ES-I3 (cell line): ENCODE measurements around the gene DEF6.

ENCODE experiments used
- H3K36me3 ChIP-seq: 2 replicates; pipeline ENCODE4 v1.6.1; 2013; ENCODE audit warnings: mild to moderate bottlenecking, low read length, control low read depth, moderate library complexity; ENCODE audit not compliant: insufficient read depth
- H3K4me1 ChIP-seq: 2 replicates; pipeline ENCODE4 v1.6.1; 2013; ENCODE audit warnings: mild to moderate bottlenecking, control low read depth, low read length; ENCODE audit not compliant: insufficient read depth
- H3K9ac ChIP-seq: 2 replicates; pipeline ENCODE4 v1.6.1; 2013; ENCODE audit warnings: low read depth, mild to moderate bottlenecking, low read length, moderate library complexity
- H3K9me3 ChIP-seq: 2 replicates; pipeline ENCODE4 v1.6.1; 2013; ENCODE audit warnings: mild to moderate bottlenecking, low read length, moderate library complexity; ENCODE audit not compliant: control insufficient read depth, insufficient read depth

Gene DEF6

DNA sequence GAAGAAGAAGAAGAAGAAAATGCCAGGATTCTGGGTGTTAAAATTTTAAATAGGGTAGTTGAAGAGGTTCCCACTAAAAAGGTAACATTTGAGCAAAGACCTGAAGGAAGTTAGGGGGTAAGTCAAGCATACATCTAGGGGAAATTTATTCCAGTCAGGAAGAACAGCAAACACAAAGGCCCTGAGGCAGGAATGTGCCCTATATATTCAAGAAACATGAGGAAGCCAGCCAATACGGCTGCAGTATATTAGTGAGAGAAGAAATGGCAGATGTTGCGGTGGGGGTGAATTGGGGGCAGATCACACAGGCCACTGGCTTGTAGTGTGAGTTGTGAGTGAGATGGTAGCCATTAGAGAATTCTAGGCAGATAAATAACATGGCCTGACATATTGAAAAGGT is 32.1 kb upstream of the DEF6 start:
- H3K9me3 ChIP-seq, result no peaks in the 10 kb centered on the region
- H3K4me1 ChIP-seq, result no peaks in the 10 kb centered on the region
- H3K36me3 ChIP-seq, result no peaks in the 10 kb centered on the region
- no peak overlapping the region for H3K9ac ChIP-seq

DNA sequence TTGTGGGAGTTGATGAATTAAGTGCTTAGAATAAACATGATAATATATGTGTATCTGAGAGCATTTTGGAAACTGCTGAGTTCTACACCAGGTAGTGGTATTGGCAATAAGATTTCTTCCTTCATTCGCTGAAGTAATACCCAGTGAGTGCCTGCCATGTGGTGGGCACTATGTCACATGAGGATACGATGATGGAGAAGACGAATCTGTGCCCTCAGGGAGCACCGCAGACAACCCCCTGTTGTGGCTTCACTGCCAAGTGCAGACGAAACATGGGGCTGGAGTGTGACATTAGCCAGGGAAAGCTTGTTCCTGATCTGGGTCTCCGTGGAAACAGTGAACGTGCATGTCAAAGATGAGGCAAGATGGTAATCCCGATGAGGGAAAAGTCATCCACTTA is 30.2 kb upstream of the DEF6 start:
- H3K9ac ChIP-seq, result no peak overlapping the region
- H3K9me3 ChIP-seq, result no peaks in the 10 kb centered on the region
- no peaks in the 10 kb centered on the region for H3K4me1 ChIP-seq
- no peaks in the 10 kb centered on the region for H3K36me3 ChIP-seq

DNA sequence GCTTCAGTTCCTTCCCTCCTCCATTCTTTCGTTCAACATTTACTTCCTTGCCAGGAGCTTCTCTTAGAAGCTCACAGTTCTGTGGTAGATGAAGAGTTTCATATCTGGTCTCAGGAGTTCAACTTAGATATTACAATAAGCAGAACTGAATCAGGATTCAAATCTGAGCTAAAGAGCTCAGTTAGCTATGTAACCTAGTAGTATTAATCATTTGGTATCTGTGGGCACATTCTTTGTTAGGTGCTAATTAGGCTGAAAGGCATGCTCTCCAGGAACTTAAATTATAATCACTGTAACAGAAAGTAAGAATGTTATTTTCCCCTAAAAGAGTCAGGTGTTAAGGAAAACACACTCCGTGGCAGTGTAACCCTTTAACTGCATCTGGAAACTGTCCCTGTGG is 29.7 kb upstream of the DEF6 start:
- Histone ChIP-seq H3K4me1 (no peaks in the 10 kb centered on the region), H3K9ac (no peak overlapping the region), H3K9me3 (no peaks in the 10 kb centered on the region), H3K36me3 (no peaks in the 10 kb centered on the region)

DNA sequence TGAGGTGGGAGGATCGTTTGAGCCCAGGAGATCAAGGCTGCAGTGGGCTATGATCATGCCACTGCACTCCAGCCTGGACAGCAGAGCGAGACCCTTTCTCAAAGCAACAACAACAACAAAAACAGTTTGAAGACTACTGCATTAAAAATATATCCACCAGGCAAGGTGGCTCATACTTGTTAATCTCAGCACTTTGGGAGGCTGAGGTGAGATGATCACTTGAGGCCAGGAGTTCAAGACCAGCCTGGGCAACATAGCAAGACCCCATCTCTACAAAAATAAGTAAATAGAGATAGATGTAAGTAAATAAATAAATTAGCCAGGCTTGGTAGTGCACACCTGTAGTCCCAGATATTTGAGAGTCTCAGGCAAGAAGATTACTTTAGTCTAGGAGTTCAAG is 25.6 kb upstream of the DEF6 start:
- H3K9me3 ChIP-seq, result no peaks in the 10 kb centered on the region
- H3K9ac ChIP-seq, result no peak overlapping the region
- H3K4me1 ChIP-seq, result no peaks in the 10 kb centered on the region
- H3K36me3 ChIP-seq, result no peaks in the 10 kb centered on the region

DNA sequence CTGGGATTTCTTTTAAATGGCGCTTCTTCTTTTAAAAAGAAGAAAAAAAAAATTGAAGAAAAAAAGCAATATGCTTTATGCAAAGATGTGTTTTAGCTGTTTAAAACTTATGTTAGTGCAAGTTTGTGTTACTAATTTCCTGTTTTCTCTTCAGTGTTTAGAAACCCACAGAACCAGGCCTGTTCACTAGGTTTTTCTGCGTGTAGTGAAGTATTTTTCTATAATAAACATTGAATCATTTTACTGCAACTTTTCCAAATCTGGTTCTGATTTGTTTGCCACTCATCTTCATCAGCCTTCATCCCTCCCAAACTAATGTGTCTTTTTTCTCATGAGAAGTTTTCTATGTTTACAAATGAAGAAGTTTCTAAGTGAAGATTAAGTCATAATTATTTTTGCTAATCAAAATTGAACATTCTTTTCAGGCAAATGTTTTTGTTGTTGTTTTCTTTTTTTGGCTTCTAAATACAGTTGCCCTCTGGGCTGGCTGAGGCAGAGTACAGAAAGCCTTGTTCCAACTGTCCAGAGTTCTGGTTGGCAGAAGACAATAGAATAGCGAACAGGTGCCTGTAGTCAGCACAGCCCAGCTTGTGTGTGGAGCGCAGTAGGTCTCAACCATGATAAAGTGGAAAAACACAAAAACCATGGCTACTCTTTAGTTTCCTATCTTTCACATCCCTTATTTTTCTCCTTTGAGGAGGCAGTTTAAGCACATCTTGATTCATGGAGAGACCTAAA is 23.6 kb upstream of the DEF6 start:
- no peak overlapping the region for H3K9ac ChIP-seq
- H3K9me3 ChIP-seq, result no peaks in the 10 kb centered on the region
- H3K36me3 ChIP-seq, result no peaks in the 10 kb centered on the region
- H3K4me1 ChIP-seq, result no peaks in the 10 kb centered on the region

DNA sequence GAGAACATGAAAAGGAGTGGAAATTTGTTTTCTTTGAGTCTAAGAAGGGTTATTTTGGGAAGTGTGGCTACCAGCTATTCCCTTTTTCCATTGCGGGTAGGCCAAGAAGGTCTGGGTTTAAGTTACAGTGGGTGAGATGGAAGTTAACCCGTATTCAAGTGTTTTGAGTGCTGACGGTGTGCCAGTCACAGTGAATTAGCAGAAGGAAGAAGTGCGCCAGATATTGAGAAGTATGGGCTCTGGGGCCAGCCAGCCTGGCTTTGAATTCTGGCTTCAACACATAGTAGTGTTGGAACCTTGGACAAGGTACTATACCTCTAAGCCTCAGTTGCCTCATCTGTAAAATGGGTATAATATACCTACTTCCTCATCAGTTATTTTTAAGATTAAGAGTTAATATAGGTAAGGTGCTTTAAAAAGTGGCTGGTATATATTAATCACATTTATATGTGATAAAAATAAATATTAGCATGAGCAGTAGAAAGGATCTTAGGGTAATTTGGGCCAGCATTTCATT is 21.8 kb upstream of the DEF6 start:
- no peaks in the 10 kb centered on the region for H3K9me3 ChIP-seq
- no peaks in the 10 kb centered on the region for H3K36me3 ChIP-seq
- H3K4me1 ChIP-seq, result no peaks in the 10 kb centered on the region
- no peak overlapping the region for H3K9ac ChIP-seq

DNA sequence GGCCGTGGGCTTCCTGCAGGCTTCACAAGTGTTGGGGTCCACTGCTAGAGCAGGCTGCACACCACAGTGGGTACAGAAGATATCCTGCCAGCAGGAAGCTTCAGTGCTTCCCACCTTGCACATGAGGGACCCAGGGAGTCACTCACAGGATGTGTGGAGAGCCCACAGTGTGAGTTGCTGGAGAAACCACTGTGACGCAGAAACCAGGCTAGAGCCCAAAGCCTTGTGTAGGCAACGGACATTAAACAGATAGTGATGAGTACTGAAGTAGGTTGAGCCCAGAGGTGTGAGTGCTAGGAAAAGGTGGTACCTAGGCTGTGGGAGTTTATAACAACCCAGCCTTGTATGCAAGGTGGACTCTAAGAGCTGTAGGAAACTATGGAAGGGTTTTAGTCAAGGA is 18.9 kb upstream of the DEF6 start:
- Histone ChIP-seq H3K36me3 (no peaks in the 10 kb centered on the region), H3K9ac (no peak overlapping the region), H3K9me3 (no peaks in the 10 kb centered on the region), H3K4me1 (no peaks in the 10 kb centered on the region)

DNA sequence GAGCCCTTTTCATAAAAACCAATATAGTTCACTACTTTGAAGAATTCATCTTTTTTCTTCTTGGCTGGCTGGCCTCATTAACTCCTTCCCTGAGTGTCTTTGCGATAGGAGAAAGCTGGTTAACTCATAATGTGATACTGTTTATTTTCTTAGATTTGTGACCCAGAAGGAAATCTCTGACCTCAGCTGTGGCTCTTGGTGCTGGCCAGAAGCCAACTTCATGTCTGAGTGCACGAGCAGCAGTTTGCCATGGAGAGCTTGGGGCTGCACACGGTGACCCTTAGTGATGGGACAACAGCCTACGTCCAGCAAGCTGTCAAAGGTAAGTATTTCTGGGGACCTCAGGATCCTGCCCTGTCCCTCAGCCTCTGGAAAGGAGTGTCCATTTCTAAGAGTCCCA is 16.7 kb upstream of the DEF6 start:
- Histone ChIP-seq H3K9me3 (no peaks in the 10 kb centered on the region), H3K36me3 (no peaks in the 10 kb centered on the region), H3K4me1 (no peaks in the 10 kb centered on the region), H3K9ac (no peak overlapping the region)

DNA sequence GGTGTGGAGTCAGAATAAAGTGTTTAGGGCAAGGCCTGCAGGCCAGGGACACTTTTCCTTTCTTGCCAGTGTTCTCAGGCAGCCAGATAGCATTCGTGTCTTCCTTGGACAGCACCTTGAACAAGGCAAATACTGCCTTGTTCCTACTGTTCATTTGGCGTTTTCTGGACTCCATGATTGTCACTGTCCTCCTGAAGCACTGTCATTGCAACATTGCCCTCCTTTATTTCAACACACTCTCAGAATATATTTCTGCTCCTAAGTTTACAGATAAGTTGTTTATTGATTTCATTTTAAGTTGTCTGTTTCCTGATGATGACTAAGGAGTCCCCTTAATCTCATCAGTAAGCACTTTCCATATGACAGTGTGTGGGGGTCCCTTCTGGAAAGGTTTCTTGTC is 15.1 kb upstream of the DEF6 start:
- no peak overlapping the region for H3K9ac ChIP-seq
- no peaks in the 10 kb centered on the region for H3K4me1 ChIP-seq
- no peaks in the 10 kb centered on the region for H3K9me3 ChIP-seq
- H3K36me3 ChIP-seq, result no peaks in the 10 kb centered on the region

DNA sequence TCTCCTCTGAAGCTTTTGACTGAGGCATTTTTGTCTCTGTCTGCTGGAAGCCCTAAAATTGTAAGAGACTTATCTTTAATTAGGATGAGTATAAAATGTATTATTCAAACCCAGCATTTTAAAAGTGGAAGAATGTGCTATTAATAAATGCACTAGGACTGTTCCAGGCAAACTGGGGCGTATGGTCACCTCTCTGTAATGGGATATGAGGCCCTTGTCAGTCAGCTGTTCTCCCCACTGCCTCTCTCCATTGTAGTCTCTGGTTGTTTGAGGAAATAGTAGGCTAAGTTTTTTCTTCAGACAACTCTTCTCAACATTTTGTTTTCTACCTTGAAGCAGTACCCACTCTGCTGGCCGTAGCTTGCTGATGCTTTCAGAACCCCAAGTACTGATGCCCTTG is 14.3 kb upstream of the DEF6 start:
- Histone ChIP-seq H3K9me3 (no peaks in the 10 kb centered on the region), H3K36me3 (no peaks in the 10 kb centered on the region), H3K9ac (no peak overlapping the region), H3K4me1 (no peaks in the 10 kb centered on the region)

DNA sequence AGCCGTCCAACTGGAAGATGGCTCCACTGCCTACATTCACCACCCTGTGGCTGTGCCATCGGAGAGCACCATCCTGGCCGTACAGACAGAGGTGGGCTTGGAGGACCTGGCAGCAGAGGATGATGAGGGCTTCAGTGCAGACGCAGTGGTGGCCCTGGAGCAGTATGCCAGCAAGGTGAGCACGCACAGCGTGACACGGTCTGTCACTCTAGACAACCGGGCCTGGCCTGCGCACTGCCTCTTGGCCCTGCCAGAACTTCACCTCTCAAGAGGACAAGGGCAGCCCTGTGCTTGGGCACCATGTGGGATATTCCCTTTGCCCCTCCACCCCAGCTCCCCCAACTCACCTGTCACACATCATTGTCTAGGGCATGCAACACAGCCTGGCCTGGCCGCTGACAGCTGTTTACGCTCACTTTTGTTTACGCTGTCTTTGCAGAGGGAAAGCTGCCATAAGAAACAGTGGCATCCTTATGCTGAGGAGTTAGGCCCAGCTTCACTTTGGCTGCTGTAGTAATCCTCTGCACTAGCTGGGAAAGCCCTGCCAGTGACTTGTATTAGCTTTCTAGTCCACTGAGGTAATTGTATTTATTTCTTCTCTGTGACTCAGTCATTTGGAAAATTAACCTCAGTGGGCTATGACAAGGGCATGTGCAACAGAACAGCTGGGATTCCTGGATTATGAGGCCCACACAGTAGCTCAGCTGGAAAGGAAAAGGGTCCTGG is 9.8 kb upstream of the DEF6 start:
- H3K36me3 ChIP-seq, result no peaks in the 10 kb centered on the region; the same call in 1 of the 2 replicates
- no peaks in the 10 kb centered on the region for H3K9me3 ChIP-seq
- no peaks in the 10 kb centered on the region for H3K4me1 ChIP-seq
- no peak overlapping the region for H3K9ac ChIP-seq

DNA sequence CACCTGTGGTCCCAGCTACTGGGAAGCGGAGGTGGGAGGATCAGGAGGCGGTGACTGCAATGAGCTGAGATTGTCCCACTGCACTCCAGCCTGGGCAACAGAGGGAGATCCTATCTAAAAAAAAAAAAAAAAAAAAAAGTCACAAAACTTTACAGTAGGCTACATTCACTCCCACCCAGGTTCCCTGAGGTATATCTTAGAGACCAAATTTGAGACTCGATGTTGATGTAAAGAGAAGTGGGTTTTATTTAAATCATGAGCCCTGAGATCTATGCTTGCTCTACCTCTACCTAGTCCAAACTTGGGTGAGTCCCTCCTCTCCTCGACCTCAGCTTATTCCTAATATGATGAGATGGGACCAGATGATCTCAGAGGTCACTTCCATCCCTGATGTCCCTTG is 8.8 kb upstream of the DEF6 start:
- no peak overlapping the region for H3K9ac ChIP-seq
- no peaks in the 10 kb centered on the region for H3K9me3 ChIP-seq
- H3K4me1 ChIP-seq, result no peaks in the 10 kb centered on the region
- H3K36me3 ChIP-seq, result no peaks in the 10 kb centered on the region; the same call in 1 of the 2 replicates

DNA sequence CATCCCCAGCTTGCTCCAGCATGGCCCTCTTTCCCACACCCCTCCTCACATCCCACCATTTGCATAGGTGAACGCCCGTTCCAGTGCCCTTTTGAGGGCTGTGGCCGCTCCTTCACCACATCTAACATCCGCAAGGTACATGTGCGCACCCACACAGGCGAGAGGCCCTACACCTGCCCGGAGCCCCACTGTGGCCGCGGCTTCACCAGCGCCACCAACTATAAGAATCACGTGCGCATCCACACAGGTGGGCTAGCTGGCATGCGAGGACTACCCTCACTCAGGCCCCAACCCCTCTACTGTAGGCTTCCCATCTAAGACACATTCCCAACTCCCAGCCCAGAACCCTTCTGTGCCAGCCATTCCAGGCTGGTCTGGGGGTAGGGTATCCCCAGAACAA is 6.1 kb upstream of the DEF6 start:
- Histone ChIP-seq H3K9me3 (no peaks in the 10 kb centered on the region), H3K4me1 (no peaks in the 10 kb centered on the region), H3K9ac (no peak overlapping the region), H3K36me3 (no peaks in the 10 kb centered on the region; the same call in 1 of the 2 replicates)

DNA sequence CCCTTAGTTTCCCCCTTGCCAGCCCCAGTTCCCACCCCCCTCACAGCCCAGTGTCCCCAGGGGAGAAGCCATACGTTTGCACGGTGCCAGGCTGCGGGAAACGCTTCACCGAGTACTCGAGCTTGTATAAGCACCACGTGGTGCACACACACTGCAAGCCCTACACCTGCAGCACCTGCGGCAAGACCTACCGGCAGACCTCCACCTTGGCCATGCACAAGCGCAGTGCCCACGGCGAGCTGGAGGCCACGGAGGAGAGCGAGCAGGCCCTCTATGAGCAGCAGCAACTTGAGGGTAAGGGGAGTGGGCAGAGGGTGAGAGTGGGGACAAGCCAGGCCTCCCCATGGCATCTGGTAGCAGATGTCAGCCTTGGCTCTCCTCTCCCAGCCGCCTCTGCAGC is 5.1 kb upstream of the DEF6 start:
- Histone ChIP-seq H3K9ac (no peak overlapping the region), H3K9me3 (no peaks in the 10 kb centered on the region), H3K4me1 (0 out of 2 replicates have a peak, but pooled peaks cover 4% of the 10 kb centered on the region), H3K36me3 (no peaks in the 10 kb centered on the region; the same call in 1 of the 2 replicates)

DNA sequence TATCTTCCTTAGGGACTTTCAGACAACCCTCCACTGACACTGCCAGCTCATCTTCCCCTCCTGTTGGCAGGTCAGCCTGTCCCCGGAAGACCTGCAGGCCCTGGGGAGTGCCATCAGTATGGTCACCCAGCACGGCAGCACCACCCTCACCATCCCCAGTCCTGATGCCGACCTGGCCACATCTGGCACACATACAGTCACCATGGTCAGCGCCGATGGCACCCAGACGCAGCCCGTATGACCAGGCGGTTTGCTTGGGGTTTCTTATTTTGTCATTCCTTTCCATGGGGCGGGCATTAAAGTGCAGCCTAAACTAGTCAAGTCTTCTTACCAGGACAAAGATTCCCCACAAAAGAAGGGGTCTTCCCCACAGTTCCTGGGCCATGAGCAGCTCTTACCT is 3.9 kb upstream of the DEF6 start:
- no peaks in the 10 kb centered on the region; the same call in 1 of the 2 replicates for H3K36me3 ChIP-seq
- peaks cover 11% of the 10 kb centered on the region for H3K4me1 ChIP-seq
- H3K9me3 ChIP-seq, result no peaks in the 10 kb centered on the region
- H3K9ac ChIP-seq, result no peak overlapping the region
